HepG2 (cell line): Measurements from ENCODE around the gene SCT.

Source experiments
- CBFB ChIP-seq: sonication (generic); formaldehyde crosslinking; IDR thresholded peaks from 2 replicates; pipeline ENCODE4 v1.4.0; 2020; ENCODE audit warnings: missing genetic modification reagents
- EZH2 ChIP-seq: conservative IDR thresholded peaks from 2 replicates; pipeline ENCODE4 v1.6.1; 2012; ENCODE audit warnings: mild to moderate bottlenecking, low read depth, low read length, moderate library complexity
- MXI1 ChIP-seq: IDR thresholded peaks from 3 replicates; pipeline ENCODE4 v1.6.1; 2012; ENCODE audit warnings: low read depth, low read length, inconsistent platforms, borderline replicate concordance
- MYC ChIP-seq: sonication (generic); formaldehyde crosslinking; IDR thresholded peaks from 2 replicates; pipeline ENCODE4 v1.9.0; 2021; ENCODE audit warnings: missing genetic modification reagents, borderline replicate concordance
- ZSCAN29 ChIP-seq: sonication (generic); formaldehyde crosslinking; conservative IDR thresholded peaks from 2 replicates; pipeline ENCODE4 v1.4.0; 2020; ENCODE audit warnings: mild to moderate bottlenecking, missing genetic modification reagents
- TF ChIP-seq, protein P1 (sequence below): sonication (generic); formaldehyde crosslinking; IDR thresholded peaks from 2 replicates; pipeline ENCODE4 v1.4.0; 2020; ENCODE audit warnings: missing genetic modification reagents, mild to moderate bottlenecking, borderline replicate concordance
- TF ChIP-seq, protein P2 (sequence below): sonication (generic); formaldehyde crosslinking; IDR thresholded peaks from 2 replicates; pipeline ENCODE4 v1.4.0; 2020; ENCODE audit warnings: missing genetic modification reagents

DNA sequence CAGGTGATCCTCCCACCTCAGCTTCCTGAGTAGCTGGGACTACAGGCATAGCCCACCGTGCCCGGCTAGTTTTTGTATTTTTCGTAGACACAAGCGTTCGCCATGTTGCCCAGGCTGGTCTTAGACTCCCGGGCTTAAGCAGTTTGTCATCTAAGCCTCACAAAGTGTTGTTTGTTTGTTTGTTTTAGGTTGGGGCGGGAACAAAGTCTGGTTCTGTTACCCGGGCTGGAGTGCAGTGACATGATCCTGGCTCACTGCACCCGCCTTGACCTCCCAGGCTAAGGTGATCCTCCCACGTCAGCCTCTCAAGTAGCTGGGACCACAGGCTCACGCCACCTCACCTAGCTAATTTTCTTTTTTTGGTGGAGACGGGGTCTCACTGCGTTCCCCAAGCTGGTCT lies 23.8 kb downstream of the SCT start:
- no peak for TF ChIP-seq CBFB
- TF ChIP-seq, protein P1, sequence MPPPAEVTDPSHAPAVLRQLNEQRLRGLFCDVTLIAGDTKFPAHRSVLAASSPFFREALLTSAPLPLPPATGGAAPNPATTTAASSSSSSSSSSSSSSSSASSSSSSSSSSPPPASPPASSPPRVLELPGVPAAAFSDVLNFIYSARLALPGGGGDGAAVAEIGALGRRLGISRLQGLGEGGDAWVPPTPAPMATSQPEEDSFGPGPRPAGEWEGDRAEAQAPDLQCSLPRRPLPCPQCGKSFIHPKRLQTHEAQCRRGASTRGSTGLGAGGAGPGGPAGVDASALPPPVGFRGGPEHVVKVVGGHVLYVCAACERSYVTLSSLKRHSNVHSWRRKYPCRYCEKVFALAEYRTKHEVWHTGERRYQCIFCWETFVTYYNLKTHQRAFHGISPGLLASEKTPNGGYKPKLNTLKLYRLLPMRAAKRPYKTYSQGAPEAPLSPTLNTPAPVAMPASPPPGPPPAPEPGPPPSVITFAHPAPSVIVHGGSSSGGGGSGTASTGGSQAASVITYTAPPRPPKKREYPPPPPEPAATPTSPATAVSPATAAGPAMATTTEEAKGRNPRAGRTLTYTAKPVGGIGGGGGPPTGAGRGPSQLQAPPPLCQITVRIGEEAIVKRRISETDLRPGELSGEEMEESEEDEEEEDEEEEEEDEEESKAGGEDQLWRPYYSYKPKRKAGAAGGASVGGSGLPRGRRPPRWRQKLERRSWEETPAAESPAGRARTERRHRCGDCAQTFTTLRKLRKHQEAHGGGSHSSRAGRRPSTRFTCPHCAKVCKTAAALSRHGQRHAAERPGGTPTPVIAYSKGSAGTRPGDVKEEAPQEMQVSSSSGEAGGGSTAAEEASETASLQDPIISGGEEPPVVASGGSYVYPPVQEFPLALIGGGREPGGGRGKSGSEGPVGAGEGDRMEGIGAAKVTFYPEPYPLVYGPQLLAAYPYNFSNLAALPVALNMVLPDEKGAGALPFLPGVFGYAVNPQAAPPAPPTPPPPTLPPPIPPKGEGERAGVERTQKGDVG (CRISPR knock-in tag) = no peak
- TF ChIP-seq, protein P2, sequence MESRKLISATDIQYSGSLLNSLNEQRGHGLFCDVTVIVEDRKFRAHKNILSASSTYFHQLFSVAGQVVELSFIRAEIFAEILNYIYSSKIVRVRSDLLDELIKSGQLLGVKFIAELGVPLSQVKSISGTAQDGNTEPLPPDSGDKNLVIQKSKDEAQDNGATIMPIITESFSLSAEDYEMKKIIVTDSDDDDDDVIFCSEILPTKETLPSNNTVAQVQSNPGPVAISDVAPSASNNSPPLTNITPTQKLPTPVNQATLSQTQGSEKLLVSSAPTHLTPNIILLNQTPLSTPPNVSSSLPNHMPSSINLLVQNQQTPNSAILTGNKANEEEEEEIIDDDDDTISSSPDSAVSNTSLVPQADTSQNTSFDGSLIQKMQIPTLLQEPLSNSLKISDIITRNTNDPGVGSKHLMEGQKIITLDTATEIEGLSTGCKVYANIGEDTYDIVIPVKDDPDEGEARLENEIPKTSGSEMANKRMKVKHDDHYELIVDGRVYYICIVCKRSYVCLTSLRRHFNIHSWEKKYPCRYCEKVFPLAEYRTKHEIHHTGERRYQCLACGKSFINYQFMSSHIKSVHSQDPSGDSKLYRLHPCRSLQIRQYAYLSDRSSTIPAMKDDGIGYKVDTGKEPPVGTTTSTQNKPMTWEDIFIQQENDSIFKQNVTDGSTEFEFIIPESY (CRISPR knock-in tag) = no peak
- TF ChIP-seq EZH2 = no peak
- TF ChIP-seq ZSCAN29 (CRISPR knock-in tag) = no peak
- TF ChIP-seq MYC = no peak
- no peak for TF ChIP-seq MXI1
